GM18951 (cell line): Measurements from ENCODE around the gene FERMT2.
"Not testable (repeated sequence)": the region's sequence is repeated elsewhere in the genome, so short reads cannot be mapped to it uniquely, and the experiment has no call there.

Experiments used
- POLR2A ChIP-seq: IDR thresholded peaks from 4 replicates; pipeline ENCODE4 v1.6.1; 2011; ENCODE audit warnings: mild to moderate bottlenecking; ENCODE audit not compliant: insufficient read length, insufficient read depth; ENCODE audit errors: extremely low read depth
- in situ Hi-C: fragments of 300-500 bp; cut with MboI; formaldehyde crosslinking; loops from one replicate; pipeline ENCODE4 v1.12.0; 2022; ENCODE audit warnings: low sequenced_read_pairs, mixed read lengths, inconsistent platforms; ENCODE audit not compliant: unreplicated experiment

The FERMT2 gene

GRCh38 chr14:52934762-52935161 is 16.1 kb downstream of the FERMT2 start:
- in situ Hi-C loops = no loop called here
- TF ChIP-seq POLR2A = no peak

- in situ Hi-C loops = no loop called here
- TF ChIP-seq POLR2A = no peak
Measured at GRCh38 chr14:52929192-52929807, 21.6 kb downstream of the FERMT2 start.

- in situ Hi-C loops = no loop called here
- no peak for TF ChIP-seq POLR2A
Measured at GRCh38 chr14:52926953-52927352, 23.9 kb downstream of the FERMT2 start.

GRCh38 chr14:52923902-52924575 is 26.8 kb downstream of the FERMT2 start:
- in situ Hi-C loops = no loop called here
- no peak for TF ChIP-seq POLR2A

- in situ Hi-C loops = no loop called here
- no peak for TF ChIP-seq POLR2A
Measured at GRCh38 chr14:52922656-52923055, 28.2 kb downstream of the FERMT2 start.

- in situ Hi-C loops = no loop called here
- no peak for TF ChIP-seq POLR2A
Measured at GRCh38 chr14:52922059-52922458, 28.8 kb downstream of the FERMT2 start.

GRCh38 chr14:52920411-52920810 is 30.4 kb downstream of the FERMT2 start:
- in situ Hi-C loops = not testable (repeated sequence)

- no peak for TF ChIP-seq POLR2A
- in situ Hi-C loops = no loop called here
Measured at GRCh38 chr14:52919971-52920370, 30.9 kb downstream of the FERMT2 start.

- in situ Hi-C loops = no loop called here
Measured at GRCh38 chr14:52918486-52918885, 32.4 kb downstream of the FERMT2 start.

GRCh38 chr14:52917735-52918134 is 33.1 kb downstream of the FERMT2 start:
- no peak for TF ChIP-seq POLR2A
- in situ Hi-C loops = no loop called here

More at GRCh38 chr14:52918486-52918885, 32.4 kb downstream of the FERMT2 start:
- no peak for TF ChIP-seq POLR2A

- TF ChIP-seq POLR2A = no peak
- in situ Hi-C loops = no loop called here
Measured at GRCh38 chr14:52914295-52914694, 36.6 kb downstream of the FERMT2 start.

- in situ Hi-C loops = no loop called here
- TF ChIP-seq POLR2A = no peak
Measured at GRCh38 chr14:52913271-52913670, 37.6 kb downstream of the FERMT2 start.

- no peak for TF ChIP-seq POLR2A
- in situ Hi-C loops = no loop called here
Measured at GRCh38 chr14:52911904-52912303, 38.9 kb downstream of the FERMT2 start.

- TF ChIP-seq POLR2A = no peak
Measured at GRCh38 chr14:52910572-52910971, 40.3 kb downstream of the FERMT2 start.

More at GRCh38 chr14:52910572-52910971, 40.3 kb downstream of the FERMT2 start:
- in situ Hi-C loops = no loop called here
